Sigmoid colon (tissue), 7 donors: Measurements from ENCODE around the gene CPNE6. TPM values are rescaled to one million over a fixed set of nuclear protein-coding genes. Genes with fewer than 3 reads are reported as not detected.
"Not testable (repeated sequence)": the region's sequence is repeated elsewhere in the genome, so short reads cannot be mapped to it uniquely, and the experiment has no call there.

Source experiments
- DNase-seq: peaks from one replicate; pipeline ENCODE4 v3.0.0-alpha.2; 2019
- H3K27ac ChIP-seq, 4 donors: fragments of 200-600 bp; sonication (generic); one replicate each; pipeline ENCODE4 v1.5.1; 2016 to 2019; ENCODE audit warnings: mild to moderate bottlenecking in 1 of 4
- H3K27me3 ChIP-seq, 3 donors: fragments of 200-600 bp; sonication (generic); one replicate each; pipeline ENCODE4 v1.5.1; 2019; ENCODE audit warnings: mild to moderate bottlenecking in 1 of 3
- H3K36me3 ChIP-seq, 4 donors: fragments of 200-600 bp; sonication (generic); one replicate each; pipeline ENCODE4 v1.5.1; 2016 to 2019
- H3K4me1 ChIP-seq, 4 donors: fragments of 200-600 bp; sonication (generic); one replicate each; pipeline ENCODE4 v1.5.1; 2017 to 2019
- H3K4me3 ChIP-seq, 4 donors: fragments of 200-600 bp; sonication (generic); one replicate each; pipeline ENCODE4 v1.5.1; 2017 to 2019; ENCODE audit warnings: mild to moderate bottlenecking in 2 of 4, moderate library complexity in 1 of 4
- H3K9me3 ChIP-seq, 4 donors: fragments of 200-600 bp in 3 of 4; sonication (generic) in 3 of 4; one replicate each; pipeline versions ENCODE4 v1.5.1 to v1.6.1; 2013 to 2019
- CTCF ChIP-seq, 4 experiments: fragments of 450-650 bp in 3 of 4; fragments of 200-600 bp in 1 of 4; IDR thresholded peaks; one replicate each; pipeline ENCODE4 v1.5.1; 2016 to 2019; ENCODE audit warnings: antibody characterized with exemption in 4 of 4, mild to moderate bottlenecking in 3 of 4, moderate library complexity in 2 of 4
- EP300 ChIP-seq, 4 donors: sonication (generic); formaldehyde crosslinking; IDR thresholded peaks; one replicate each; pipeline ENCODE4 v1.6.1; 2017; ENCODE audit warnings: antibody characterized with exemption in 4 of 4
- POLR2A ChIP-seq, 2 donors: fragments of 450-650 bp; IDR thresholded peaks; one replicate each; pipeline ENCODE4 v1.6.1; 2016; ENCODE audit warnings: antibody characterized with exemption in 2 of 2, mild to moderate bottlenecking in 2 of 2, moderate library complexity in 2 of 2
- POLR2AphosphoS5 ChIP-seq, 4 donors: sonication (generic); formaldehyde crosslinking; IDR thresholded peaks; one replicate each; pipeline ENCODE4 v1.6.1; 2017; ENCODE audit warnings: antibody characterized with exemption in 4 of 4
- WGBS, 2 donors: extraction: QIAGEN DNeasy Blood & Tissue Kit; methylation state at CpG; one replicate each; pipeline ENCODE4 v1.1.7; 2013; 5-methylcytosine and 5-hydroxymethylcytosine counted together
- intact Hi-C: fragments of 100-400 bp; cut with DNase I; formaldehyde crosslinking; loops from one replicate; pipeline ENCODE4 v1.15.1; 2023
- polyA plus RNA-seq, 3 donors: library from polyadenylated mRNA; stranded (reverse); fragments of 200-250 nt; gene quantifications; one replicate each; pipeline ENCODE4 v1.2.3, GENCODE V29; 2013
- total RNA-seq, 4 donors: library from RNA; depleted of rRNA; stranded (reverse); fragments of >200 nt; gene quantifications; one replicate each; pipeline ENCODE4 v1.1.0, GENCODE V29; 2016
- donor health status: healthy with polysubstance abuse.
- donor health status: Bipolar disorder and iron deficiency.
- donor health status: healthy.

CPNE6 gene
- total RNA-seq (1 to 10 TPM in 3 of 4 donors, not detected in 1; 1.8 to 3.3 (median 2.9) TPM), polyA plus RNA-seq (under 1 TPM in 1 of 3 donors, not detected in 2; 0.42 TPM)

GRCh38 chr14:24071144-24071697 is at the start of gene CPNE6:
Gene CPNE6 (plus strand): TSS chr14:24071562. CDS start chr14:24072937, 1,375 bp downstream.
- Histone ChIP-seq H3K4me3 (no peak within 1 kb of the TSS), H3K36me3 (no peaks in the 10 kb centered on the region), H3K27me3 (peaks cover 0 to 16% (median 0%) of the 10 kb centered on the region in 3 donors), H3K27ac (no peak within 1 kb of the TSS), H3K4me1 (peaks cover 0 to 18% (median 17%) of the 10 kb centered on the region in 4 donors), H3K9me3 (no peaks in the 10 kb centered on the region)
- 71 to 73% methylated on average over 19 of the region's 19 CpGs for WGBS, 2 donors
- intact Hi-C loops = no loop called here
- no peak for DNase-seq
- no peak for TF ChIP-seq CTCF (IDR thresholded peaks at IDR 0.05)
- no peak for TF ChIP-seq POLR2AphosphoS5 (IDR thresholded peaks at IDR 0.05)
- TF ChIP-seq EP300 (IDR thresholded peaks at IDR 0.05) = no peak
- no peak for TF ChIP-seq POLR2A (IDR thresholded peaks at IDR 0.05)

GRCh38 chr14:24024939-24025418 is 46.4 kb upstream of the CPNE6 start:
- intact Hi-C loops, H3K4me1 ChIP-seq, H3K27ac ChIP-seq, H3K27me3 ChIP-seq, H3K9me3 ChIP-seq, DNase-seq, H3K4me3 ChIP-seq, H3K36me3 ChIP-seq: not testable (repeated sequence)
- WGBS, 2 donors = 89 to 94% methylated on average over 3 of the region's 3 CpGs

GRCh38 chr14:24029687-24030086 is 41.7 kb upstream of the CPNE6 start:
- 95 to 99% methylated on average over 2 of the region's 3 CpGs for WGBS, 2 donors
- H3K4me1 ChIP-seq, H3K27ac ChIP-seq, H3K27me3 ChIP-seq, intact Hi-C loops, H3K36me3 ChIP-seq, H3K4me3 ChIP-seq, H3K9me3 ChIP-seq, DNase-seq: not testable (repeated sequence)

GRCh38 chr14:24031331-24031730 is 40.0 kb upstream of the CPNE6 start:
- H3K4me3 ChIP-seq, H3K36me3 ChIP-seq, H3K9me3 ChIP-seq, H3K27me3 ChIP-seq, DNase-seq, intact Hi-C loops, H3K4me1 ChIP-seq, H3K27ac ChIP-seq: not testable (repeated sequence)
- 92 to 93% methylated on average over 2 of the region's 2 CpGs for WGBS, 2 donors

- no peak for DNase-seq
- no peak overlapping the region for H3K4me3 ChIP-seq
- no peaks in the 10 kb centered on the region for H3K36me3 ChIP-seq
- H3K4me1 ChIP-seq = peaks cover 0 to 6% (median 0%) of the 10 kb centered on the region in 4 donors
- WGBS, 2 donors = 73 to 85% methylated on average over 2 of the region's 2 CpGs
- H3K27me3 ChIP-seq = no peaks in the 10 kb centered on the region
- H3K27ac ChIP-seq = no peak overlapping the region
- intact Hi-C loops = no loop called here
- TF ChIP-seq CTCF (IDR thresholded peaks at IDR 0.05) (no peak), POLR2A (IDR thresholded peaks at IDR 0.05) (no peak), POLR2AphosphoS5 (IDR thresholded peaks at IDR 0.05) (no peak)
- no peaks in the 10 kb centered on the region for H3K9me3 ChIP-seq
Measured at GRCh38 chr14:24032727-24033418, 38.5 kb upstream of the CPNE6 start.

- H3K4me1 ChIP-seq, H3K9me3 ChIP-seq, DNase-seq, H3K27me3 ChIP-seq, H3K36me3 ChIP-seq: not testable (repeated sequence)
- Histone ChIP-seq H3K27ac (peak overlapping the region; percentile 84 to 93 (median 88)), H3K4me3 (peak overlapping the region; percentile 42 to 59 (median 54))
- WGBS, 2 donors = 19 to 44% methylated on average over 3 of the region's 4 CpGs
- peak in 1 of 4 experiments; percentile 6 for TF ChIP-seq CTCF (IDR thresholded peaks at IDR 0.05)
- intact Hi-C loops = loop anchor here (1.0 to 5.0 kb wide), 2 partner anchors 21 to 48 kb away; partner anchors contain the start of gene DHRS4L2
Measured at GRCh38 chr14:24035769-24036168, 35.6 kb upstream of the CPNE6 start.
